PC-9 (cell line): Measurements from ENCODE around the gene MB21D2.

ENCODE experiments used
- EZH2 ChIP-seq: fragments of 200-600 bp; sonication (generic); IDR thresholded peaks from 2 replicates; pipeline ENCODE4 v1.8.0; 2017; ENCODE audit warnings: antibody characterized with exemption, low read depth
- TF ChIP-seq, protein P1 (sequence below): fragments of 200-600 bp; sonication (generic); conservative IDR thresholded peaks from 2 replicates; pipeline ENCODE4 v1.6.1; 2017; ENCODE audit warnings: mixed run types, antibody characterized with exemption, mild to moderate bottlenecking, moderate library complexity

DNA sequence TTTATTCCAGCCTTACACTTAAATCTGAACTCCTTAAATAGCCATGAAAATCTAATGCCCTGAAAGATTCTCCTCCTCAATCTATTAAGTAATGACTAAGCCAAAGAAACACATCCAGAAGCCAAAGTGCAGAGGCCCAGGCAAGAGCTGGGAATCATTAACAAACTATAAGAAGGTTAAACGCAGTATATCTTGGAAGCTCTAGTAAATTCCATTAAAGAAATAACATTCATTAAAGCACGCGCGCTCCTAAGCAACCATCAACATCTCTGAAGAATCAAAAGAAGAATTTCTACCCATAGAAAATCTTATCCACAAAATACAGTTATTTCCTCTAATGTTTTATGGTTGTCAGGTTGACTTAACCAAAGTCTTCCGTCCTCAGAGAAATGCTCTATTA, 29.5 kb downstream of the MB21D2 start:
- TF ChIP-seq, protein P1, sequence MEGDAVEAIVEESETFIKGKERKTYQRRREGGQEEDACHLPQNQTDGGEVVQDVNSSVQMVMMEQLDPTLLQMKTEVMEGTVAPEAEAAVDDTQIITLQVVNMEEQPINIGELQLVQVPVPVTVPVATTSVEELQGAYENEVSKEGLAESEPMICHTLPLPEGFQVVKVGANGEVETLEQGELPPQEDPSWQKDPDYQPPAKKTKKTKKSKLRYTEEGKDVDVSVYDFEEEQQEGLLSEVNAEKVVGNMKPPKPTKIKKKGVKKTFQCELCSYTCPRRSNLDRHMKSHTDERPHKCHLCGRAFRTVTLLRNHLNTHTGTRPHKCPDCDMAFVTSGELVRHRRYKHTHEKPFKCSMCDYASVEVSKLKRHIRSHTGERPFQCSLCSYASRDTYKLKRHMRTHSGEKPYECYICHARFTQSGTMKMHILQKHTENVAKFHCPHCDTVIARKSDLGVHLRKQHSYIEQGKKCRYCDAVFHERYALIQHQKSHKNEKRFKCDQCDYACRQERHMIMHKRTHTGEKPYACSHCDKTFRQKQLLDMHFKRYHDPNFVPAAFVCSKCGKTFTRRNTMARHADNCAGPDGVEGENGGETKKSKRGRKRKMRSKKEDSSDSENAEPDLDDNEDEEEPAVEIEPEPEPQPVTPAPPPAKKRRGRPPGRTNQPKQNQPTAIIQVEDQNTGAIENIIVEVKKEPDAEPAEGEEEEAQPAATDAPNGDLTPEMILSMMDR: no peak
- TF ChIP-seq EZH2: no peak
